Measurements from ENCODE around the gene CTH. TPM values are rescaled to one million over a fixed set of nuclear protein-coding genes. Genes with fewer than 3 reads are reported as not detected.
"Not testable (repeated sequence)": the region's sequence is repeated elsewhere in the genome, so short reads cannot be mapped to it uniquely, and the experiment has no call there.

Gene CTH
- total RNA-seq, 3 donors from 2014 or later (not counting 1 experiment from before 2014, with no cell fraction given) = 3.0 to 7.6 (median 3.6) TPM

GRCh38 chr1:70415882-70416281 lies 4.8 kb downstream of the CTH start:
- H3K4me3 Mint-ChIP-seq = no peak overlapping the region
- intact Hi-C loops (cut with micrococcal nuclease) = no loop called here
- no peak overlapping the region for H3K27ac ChIP-seq (ENCODE audit: low read length)
- peaks cover 8% of the 10 kb centered on the region in 2 donors for H3K4me1 Mint-ChIP-seq
- peaks cover 5% of the 10 kb centered on the region for H3K4me1 ChIP-seq (ENCODE audit: control insufficient read depth, insufficient read depth, low read length)
- no peaks in the 10 kb centered on the region for H3K9me3 ChIP-seq (ENCODE audit: control insufficient read depth, insufficient read depth, low read length)
- no peak overlapping the region for H3K4me3 ChIP-seq (ENCODE audit: low read length)
- no peak overlapping the region for H3K27ac Mint-ChIP-seq
- ATAC-seq (no peak), DNase-seq (no peak)
- no peaks in the 10 kb centered on the region for H3K27me3 Mint-ChIP-seq (ENCODE audit: low read depth in 2 of 2)
- TF ChIP-seq, protein P1, sequence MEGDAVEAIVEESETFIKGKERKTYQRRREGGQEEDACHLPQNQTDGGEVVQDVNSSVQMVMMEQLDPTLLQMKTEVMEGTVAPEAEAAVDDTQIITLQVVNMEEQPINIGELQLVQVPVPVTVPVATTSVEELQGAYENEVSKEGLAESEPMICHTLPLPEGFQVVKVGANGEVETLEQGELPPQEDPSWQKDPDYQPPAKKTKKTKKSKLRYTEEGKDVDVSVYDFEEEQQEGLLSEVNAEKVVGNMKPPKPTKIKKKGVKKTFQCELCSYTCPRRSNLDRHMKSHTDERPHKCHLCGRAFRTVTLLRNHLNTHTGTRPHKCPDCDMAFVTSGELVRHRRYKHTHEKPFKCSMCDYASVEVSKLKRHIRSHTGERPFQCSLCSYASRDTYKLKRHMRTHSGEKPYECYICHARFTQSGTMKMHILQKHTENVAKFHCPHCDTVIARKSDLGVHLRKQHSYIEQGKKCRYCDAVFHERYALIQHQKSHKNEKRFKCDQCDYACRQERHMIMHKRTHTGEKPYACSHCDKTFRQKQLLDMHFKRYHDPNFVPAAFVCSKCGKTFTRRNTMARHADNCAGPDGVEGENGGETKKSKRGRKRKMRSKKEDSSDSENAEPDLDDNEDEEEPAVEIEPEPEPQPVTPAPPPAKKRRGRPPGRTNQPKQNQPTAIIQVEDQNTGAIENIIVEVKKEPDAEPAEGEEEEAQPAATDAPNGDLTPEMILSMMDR (IDR thresholded peaks at IDR 0.05) = no peak
- WGBS (ENCODE audit: insufficient coverage) = 88% methylated on average over 2 of the region's 4 CpGs
- no peaks in the 10 kb centered on the region for H3K36me3 ChIP-seq (ENCODE audit: control insufficient read depth, insufficient read depth, low read length)
- H3K27me3 ChIP-seq (ENCODE audit: control insufficient read depth, insufficient read depth, low read length) = no peaks in the 10 kb centered on the region
- H3K9me3 Mint-ChIP-seq = no peaks in the 10 kb centered on the region
- no peaks in the 10 kb centered on the region for H3K36me3 Mint-ChIP-seq

DNA sequence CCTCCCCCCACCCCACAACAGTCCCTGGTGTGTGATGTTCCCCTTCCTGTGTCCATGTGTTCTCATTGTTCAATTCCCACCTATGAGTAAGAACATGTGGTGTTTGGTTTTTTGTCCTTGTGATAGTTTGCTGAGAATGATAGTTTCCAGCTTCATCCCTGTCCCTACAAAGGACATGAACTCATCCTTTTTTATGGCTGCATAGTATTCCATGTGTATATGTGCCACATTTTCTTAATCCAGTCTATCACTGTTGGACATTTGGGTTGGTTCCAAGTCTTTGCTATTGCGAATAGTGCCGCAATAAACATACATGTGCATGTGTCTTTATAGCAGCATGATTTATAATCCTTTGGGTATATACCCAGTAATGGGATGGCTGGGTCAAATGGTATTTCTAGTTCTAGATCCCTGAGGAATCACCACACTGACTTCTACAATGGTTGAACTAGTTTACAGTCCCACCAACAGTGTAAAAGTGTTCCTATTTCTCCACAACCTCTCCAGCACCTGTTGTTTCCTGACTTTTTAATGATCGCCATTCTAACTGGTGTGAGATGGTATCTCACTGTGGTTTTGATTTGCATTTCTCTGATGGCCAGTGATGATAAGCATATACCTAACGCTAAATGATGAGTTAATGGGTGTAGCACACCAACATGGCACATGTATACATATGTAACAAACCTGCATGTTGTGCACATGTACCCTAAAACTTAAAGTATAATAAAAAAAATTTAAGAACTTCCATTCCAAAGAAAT lies 8.1 kb downstream of the CTH start:
- H3K4me3 Mint-ChIP-seq; H3K4me3 ChIP-seq (ENCODE audit: low read length); intact Hi-C loops (cut with micrococcal nuclease); H3K9me3 Mint-ChIP-seq; H3K4me1 ChIP-seq (ENCODE audit: control insufficient read depth, insufficient read depth, low read length); H3K27ac ChIP-seq (ENCODE audit: low read length); H3K36me3 ChIP-seq (ENCODE audit: control insufficient read depth, insufficient read depth, low read length); DNase-seq; ATAC-seq; H3K4me1 Mint-ChIP-seq; H3K27me3 ChIP-seq (ENCODE audit: control insufficient read depth, insufficient read depth, low read length); H3K27ac Mint-ChIP-seq; H3K36me3 Mint-ChIP-seq; H3K27me3 Mint-ChIP-seq (ENCODE audit: low read depth in 2 of 2); H3K9me3 ChIP-seq (ENCODE audit: control insufficient read depth, insufficient read depth, low read length): not testable (repeated sequence)
- no CpG with 5 or more reads among the region's 4 CpGs for WGBS (ENCODE audit: insufficient coverage)

DNA sequence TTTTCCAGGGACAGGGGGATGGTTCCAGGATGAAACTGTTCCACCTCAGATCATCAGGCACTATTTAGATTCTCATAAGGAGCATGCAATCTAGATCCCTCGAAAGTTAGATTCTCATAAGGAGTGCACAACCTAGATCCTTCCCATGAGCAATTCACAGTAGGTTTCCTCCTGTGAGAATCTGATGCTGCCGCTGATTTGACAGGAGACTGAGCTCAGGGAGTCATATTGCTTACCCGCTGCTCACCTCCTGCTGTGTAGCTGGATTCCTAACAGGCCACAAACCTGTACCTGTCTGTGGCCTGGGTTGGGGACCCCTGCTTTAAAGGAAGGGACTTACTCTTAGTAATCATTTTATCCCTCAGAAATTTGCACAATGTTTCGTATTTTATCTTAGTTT lies 9.3 kb downstream of the CTH start:
- no peaks in the 10 kb centered on the region for H3K36me3 ChIP-seq (ENCODE audit: control insufficient read depth, insufficient read depth, low read length)
- H3K27ac ChIP-seq (ENCODE audit: low read length) = no peak overlapping the region
- H3K4me3 ChIP-seq (ENCODE audit: low read length) = no peak overlapping the region
- ATAC-seq (no peak), DNase-seq (no peak)
- intact Hi-C loops (cut with micrococcal nuclease) = no loop called here
- Mint-ChIP-seq H3K4me1 (no peaks in the 10 kb centered on the region), H3K9me3 (no peaks in the 10 kb centered on the region), H3K27me3 (ENCODE audit: low read depth in 2 of 2) (no peaks in the 10 kb centered on the region), H3K27ac (no peak overlapping the region), H3K4me3 (no peak overlapping the region), H3K36me3 (no peaks in the 10 kb centered on the region)
- no peaks in the 10 kb centered on the region for H3K27me3 ChIP-seq (ENCODE audit: control insufficient read depth, insufficient read depth, low read length)
- WGBS (ENCODE audit: insufficient coverage) = 89% methylated on average over 3 of the region's 4 CpGs
- no peaks in the 10 kb centered on the region for H3K9me3 ChIP-seq (ENCODE audit: control insufficient read depth, insufficient read depth, low read length)
- TF ChIP-seq, protein P1 (IDR thresholded peaks at IDR 0.05) = no peak
- H3K4me1 ChIP-seq (ENCODE audit: control insufficient read depth, insufficient read depth, low read length) = no peaks in the 10 kb centered on the region

GRCh38 chr1:70426154-70427131 lies 15.4 kb downstream of the CTH start:
- Histone ChIP-seq H3K27ac (ENCODE audit: low read length) (no peak overlapping the region), H3K27me3 (ENCODE audit: control insufficient read depth, insufficient read depth, low read length) (no peaks in the 10 kb centered on the region), H3K4me1 (ENCODE audit: control insufficient read depth, insufficient read depth, low read length) (no peaks in the 10 kb centered on the region), H3K9me3 (ENCODE audit: control insufficient read depth, insufficient read depth, low read length) (no peaks in the 10 kb centered on the region), H3K4me3 (ENCODE audit: low read length) (no peak overlapping the region), H3K36me3 (ENCODE audit: control insufficient read depth, insufficient read depth, low read length) (no peaks in the 10 kb centered on the region)
- WGBS (ENCODE audit: insufficient coverage) = 83% methylated on average over 7 of the region's 7 CpGs
- TF ChIP-seq, protein P1 (IDR thresholded peaks at IDR 0.05) = no peak
- DNase-seq (no peak), ATAC-seq (no peak)
- intact Hi-C loops (cut with micrococcal nuclease) = no loop called here
- Mint-ChIP-seq H3K27ac (no peak overlapping the region), H3K27me3 (ENCODE audit: low read depth in 2 of 2) (peaks cover 0 to 3% of the 10 kb centered on the region in 2 donors), H3K4me1 (no peaks in the 10 kb centered on the region), H3K4me3 (no peak overlapping the region), H3K9me3 (no peaks in the 10 kb centered on the region), H3K36me3 (no peaks in the 10 kb centered on the region)
